ENCODE measurements around the gene PNKP.
A peak's percentile ranks its signal among the peaks of the same experiment; 100 is the strongest.
"Not testable (repeated sequence)": the region's sequence is repeated elsewhere in the genome, so short reads cannot be mapped to it uniquely, and the experiment has no call there.

PNKP gene

GRCh38 chr19:49823472-49823871 lies 43.9 kb downstream of the PNKP start:
- DNase-seq (ENCODE audit: low read depth): no peak

- no peak for DNase-seq (ENCODE audit: low read depth)
Observed at GRCh38 chr19:49820125-49820524, 47.3 kb downstream of the PNKP start.

DNA sequence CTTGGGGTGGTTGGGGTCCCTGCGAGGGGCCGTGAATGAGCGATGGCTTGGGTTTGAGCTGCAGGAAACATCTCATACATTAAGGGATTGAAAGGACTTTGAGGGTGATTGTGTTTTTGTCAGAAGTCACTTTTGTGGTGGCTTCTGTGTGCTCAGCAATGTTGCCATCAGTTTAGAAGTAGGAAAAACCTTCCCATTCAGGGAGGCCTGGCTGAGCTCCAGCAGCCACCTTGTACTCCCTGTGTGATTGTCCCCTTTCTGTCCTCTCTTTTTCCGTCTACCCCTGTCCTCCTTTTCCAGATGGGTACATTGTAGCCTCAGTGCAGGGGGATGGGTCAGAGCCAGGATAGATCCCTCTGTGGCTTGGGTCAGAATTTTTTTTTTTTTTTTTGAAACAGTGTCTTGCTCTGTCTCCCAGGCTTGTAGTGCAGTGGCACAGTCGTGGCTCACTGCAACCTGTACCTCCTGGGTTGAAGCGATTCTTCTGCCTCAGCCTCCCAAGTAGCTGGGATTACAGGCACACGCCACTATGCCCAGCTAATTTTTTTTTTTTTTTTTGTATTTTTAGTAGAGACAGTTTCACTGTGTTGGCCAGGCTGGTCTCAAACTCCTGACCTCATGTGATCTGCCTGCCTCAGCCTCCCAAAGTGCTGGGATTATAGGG lies 47.8 kb downstream of the PNKP start:
- DNase-seq (ENCODE audit: low read depth): not testable (repeated sequence)

- DNase-seq (ENCODE audit: low read depth): no peak
Observed at GRCh38 chr19:49818649-49819370, 48.6 kb downstream of the PNKP start.

- peak; percentile 83 for DNase-seq (ENCODE audit: low read depth)
Observed at GRCh38 chr19:49817964-49818648, 49.3 kb downstream of the PNKP start, which contains the start of gene MED25. TSS of gene MED25 (plus strand) at chr19:49818289. CDS start at chr19:49818342, 53 bp downstream.

DNA sequence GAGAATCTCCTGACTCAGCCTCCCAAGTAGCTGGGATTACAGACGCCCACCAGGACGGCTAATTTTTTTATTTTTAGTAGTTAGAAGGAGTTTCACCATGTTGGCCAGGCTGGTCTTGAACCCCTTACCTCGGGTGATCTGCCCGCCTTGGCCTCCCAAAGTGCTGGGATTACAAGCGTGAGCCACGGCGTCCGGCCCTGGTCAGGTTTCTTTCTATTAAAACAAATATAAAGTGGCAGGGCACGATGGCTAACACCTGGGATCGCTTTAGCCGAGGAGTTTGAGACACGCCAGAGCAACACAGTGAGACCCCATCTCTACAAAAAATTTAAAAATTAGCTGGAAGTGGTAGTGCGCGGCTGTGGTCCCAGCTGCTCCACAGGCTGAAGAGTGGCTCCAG lies 50.8 kb downstream of the PNKP start:
- DNase-seq (ENCODE audit: low read depth): no peak

DNA sequence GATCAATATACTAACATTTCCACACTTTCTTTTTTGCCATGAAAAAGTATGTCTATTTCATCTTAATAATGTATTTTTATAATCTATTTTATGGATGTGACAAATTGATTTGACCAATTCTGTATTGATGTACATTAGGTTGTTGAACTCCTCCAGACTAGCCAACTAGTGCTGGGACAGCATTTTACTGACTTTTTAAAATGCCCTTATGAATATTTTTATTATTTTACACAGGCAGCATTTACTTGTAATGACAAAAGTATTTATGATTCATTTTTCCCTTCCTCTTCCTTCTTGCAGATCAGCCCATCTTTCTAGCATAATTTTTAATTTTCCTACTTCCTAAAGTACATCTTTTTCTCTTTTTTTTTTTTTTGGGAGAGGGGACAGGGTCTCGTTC lies 53.4 kb downstream of the PNKP start:
- no peak for DNase-seq (ENCODE audit: low read depth)

- peak; percentile 98 for DNase-seq (ENCODE audit: low read depth)
Observed at GRCh38 chr19:49812997-49813861, 54.1 kb downstream of the PNKP start, which contains the start of gene FUZ. TSS of gene FUZ (minus strand) at chr19:49813292. CDS start at chr19:49813106, 186 bp downstream.

GRCh38 chr19:49812452-49812996 lies 54.9 kb downstream of the PNKP start:
- DNase-seq (ENCODE audit: low read depth): no peak

DNA sequence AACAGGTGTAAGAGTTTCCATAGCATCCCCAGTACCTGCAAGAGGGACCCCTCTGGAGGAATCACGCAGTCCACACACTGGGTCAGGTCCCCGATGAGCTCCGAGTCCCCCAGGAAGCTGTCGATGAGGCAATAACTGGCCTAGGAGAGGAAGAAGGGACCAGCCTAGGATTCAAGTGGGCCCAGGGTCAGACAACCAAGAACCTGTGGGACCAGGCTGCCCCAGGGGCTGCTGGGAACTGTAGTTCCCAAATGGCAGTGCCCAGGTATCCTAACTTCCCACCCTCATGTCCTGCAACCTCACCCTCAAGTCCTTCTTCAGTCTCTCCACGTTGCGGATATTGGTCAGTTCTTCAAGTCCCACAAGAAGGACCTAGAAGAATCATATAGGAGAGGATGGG lies 56.0 kb downstream of the PNKP start:
- no peak for DNase-seq (ENCODE audit: low read depth)
